Measurements from ENCODE around the gene PPP1R13B. TPM values are rescaled to one million over a fixed set of nuclear protein-coding genes. Genes with fewer than 3 reads are reported as not detected.

The PPP1R13B gene
- total and polyA plus RNA-seq, 11 donors = 27.5 to 96.2 (median 75.4) TPM

GRCh38 chr14:103727313-103727980, 119.9 kb downstream of the PPP1R13B start:
- Histone ChIP-seq H3K4me1 (peaks cover 2 to 61% (median 35%) of the 10 kb centered on the region in 12 donors), H3K36me3 (peaks cover 0 to 51% (median 35%) of the 10 kb centered on the region in 9 donors), H3K9me3 (no peaks in the 10 kb centered on the region), H3K4me3 (no peak overlapping the region), H3K27ac (no peak overlapping the region), H3K27me3 (no peaks in the 10 kb centered on the region)
- ATAC-seq = no peak
- peak in 1 of 5 donors; percentile 44 for DNase-seq
- 85 to 93% (median 89%) methylated on average over 45 to 53 of the region's 53 CpGs for WGBS, 4 donors
- no peak for TF ChIP-seq CTCF (IDR thresholded peaks at IDR 0.05)
- TF ChIP-seq POLR2A (IDR thresholded peaks at IDR 0.05) = no peak
- intact Hi-C loops (cut with DNase I) = no loop called here

GRCh38 chr14:103726474-103726873, 120.9 kb downstream of the PPP1R13B start:
- no peak for TF ChIP-seq CTCF (IDR thresholded peaks at IDR 0.05)
- no peak for TF ChIP-seq POLR2A (IDR thresholded peaks at IDR 0.05)
- 92 to 96% (median 95%) methylated on average over 17 to 18 of the region's 18 CpGs for WGBS, 4 donors
- H3K4me1 ChIP-seq = peaks cover 2 to 66% (median 40%) of the 10 kb centered on the region in 12 donors
- H3K27me3 ChIP-seq = no peaks in the 10 kb centered on the region
- intact Hi-C loops (cut with DNase I) = no loop called here
- no peak for ATAC-seq
- peaks cover 0 to 44% (median 32%) of the 10 kb centered on the region in 9 donors for H3K36me3 ChIP-seq
- no peak overlapping the region for H3K4me3 ChIP-seq
- no peaks in the 10 kb centered on the region for H3K9me3 ChIP-seq
- no peak overlapping the region for H3K27ac ChIP-seq
- no peak for DNase-seq

- Histone ChIP-seq H3K27ac (no peak overlapping the region), H3K4me3 (no peak overlapping the region), H3K4me1 (peaks cover 2 to 65% (median 42%) of the 10 kb centered on the region in 12 donors), H3K9me3 (no peaks in the 10 kb centered on the region), H3K27me3 (no peaks in the 10 kb centered on the region), H3K36me3 (peaks cover 0 to 44% (median 30%) of the 10 kb centered on the region in 9 donors)
- DNase-seq (no peak), ATAC-seq (no peak)
- WGBS, 4 donors = 89 to 95% (median 94%) methylated on average over 16 of the region's 16 CpGs
- TF ChIP-seq POLR2A (IDR thresholded peaks at IDR 0.05) (no peak), CTCF (IDR thresholded peaks at IDR 0.05) (no peak)
- intact Hi-C loops (cut with DNase I) = no loop called here
Measured at GRCh38 chr14:103725739-103726395, 121.5 kb downstream of the PPP1R13B start.

- H3K4me3 ChIP-seq = no peak overlapping the region
- intact Hi-C loops (cut with DNase I) = no loop called here
- peaks cover 0 to 37% (median 26%) of the 10 kb centered on the region in 9 donors for H3K36me3 ChIP-seq
- TF ChIP-seq POLR2A (IDR thresholded peaks at IDR 0.05) (no peak), CTCF (IDR thresholded peaks at IDR 0.05) (no peak)
- no peaks in the 10 kb centered on the region for H3K27me3 ChIP-seq
- 93 to 96% (median 94%) methylated on average over 23 to 29 of the region's 29 CpGs for WGBS, 4 donors
- H3K9me3 ChIP-seq = no peaks in the 10 kb centered on the region
- peaks cover 2 to 61% (median 40%) of the 10 kb centered on the region in 12 donors for H3K4me1 ChIP-seq
- ATAC-seq (no peak), DNase-seq (no peak)
- H3K27ac ChIP-seq = peak overlapping the region in 3 of 12 donors; percentile 61 to 81 (median 74)
Measured at GRCh38 chr14:103725001-103725682, 122.2 kb downstream of the PPP1R13B start.

All from heart left ventricle (tissue), 16 donors.